HEK293 (cell line): Measurements from ENCODE around the gene CHRM5.

ENCODE experiments used
- CTCF ChIA-PET: fragments of 350-600 bp; formaldehyde crosslinking; extraction: SDS; loops from one replicate; lab custom pipeline; 2021; ENCODE audit warnings: antibody characterized with exemption; lab: Yijun Ruan, JAX
- POLR2A ChIA-PET: fragments of 300-600 bp; formaldehyde crosslinking; extraction: SDS; loops from one replicate; lab custom pipeline; 2020; ENCODE audit warnings: antibody characterized with exemption, inconsistent platforms; lab: Yijun Ruan, JAX
- H3K27ac ChIP-seq: fragments of 200-500 bp; sonication (Bioruptor generic); 2 replicates; pipeline ENCODE4 v1.5.1; 2014; ENCODE audit warnings: low read depth, low read length, control low read depth, inconsistent platforms; ENCODE audit errors: extremely low read depth
- H3K36me3 ChIP-seq, 2 experiments: fragments of 200-500 bp in 1 of 2; sonication (Bioruptor generic) in 1 of 2; 1 replicate in 1 of 2; 2 replicates in 1 of 2; pipeline ENCODE4 v1.5.1; 2014 to 2017; ENCODE audit warnings: inconsistent platforms in 2 of 2, low read length in 2 of 2; ENCODE audit not compliant: control insufficient read depth in 2 of 2, insufficient read depth in 1 of 2
- H3K4me1 ChIP-seq: fragments of 200-500 bp; sonication (Bioruptor generic); 2 replicates; pipeline ENCODE4 v1.5.1; 2014; ENCODE audit warnings: mild to moderate bottlenecking, low read length, inconsistent platforms; ENCODE audit not compliant: control insufficient read depth, insufficient read depth
- H3K4me3 ChIP-seq: 2 replicates; pipeline ENCODE4 v1.5.1; 2011; ENCODE audit warnings: low read depth, mild to moderate bottlenecking, control low read depth, low read length, moderate library complexity
- H3K9me3 ChIP-seq: fragments of 200-500 bp; sonication (Bioruptor generic); 2 replicates; pipeline ENCODE4 v1.5.1; 2014; ENCODE audit warnings: low read depth, low read length, inconsistent platforms; ENCODE audit not compliant: control insufficient read depth, insufficient read depth
- BCL11B ChIP-seq: fragments of 450-650 bp; formaldehyde crosslinking; IDR thresholded peaks from 2 replicates; pipeline ENCODE4 v1.5.1; 2016; ENCODE audit warnings: low read depth, missing biosample characterization, missing genetic modification characterization
- KLF8 ChIP-seq: fragments of 450-650 bp; formaldehyde crosslinking; IDR thresholded peaks from 2 replicates; pipeline ENCODE4 v1.5.1; 2016; ENCODE audit warnings: missing biosample characterization, missing genetic modification characterization
- KLF9 ChIP-seq: fragments of 450-650 bp; formaldehyde crosslinking; IDR thresholded peaks from 2 replicates; pipeline ENCODE4 v1.5.1; 2016; ENCODE audit warnings: missing biosample characterization, missing genetic modification characterization, low read depth
- PRDM1 ChIP-seq: fragments of 450-650 bp; formaldehyde crosslinking; IDR thresholded peaks from 2 replicates; pipeline ENCODE4; 2016; ENCODE audit warnings: missing biosample characterization, missing genetic modification characterization
- SP2 ChIP-seq: fragments of 450-650 bp; formaldehyde crosslinking; IDR thresholded peaks from 2 replicates; pipeline ENCODE4 v1.5.1; 2016; ENCODE audit warnings: missing biosample characterization, missing genetic modification characterization
- SP3 ChIP-seq: fragments of 450-650 bp; formaldehyde crosslinking; IDR thresholded peaks from 2 replicates; pipeline ENCODE4 v1.5.1; 2016; ENCODE audit warnings: missing biosample characterization, missing genetic modification characterization
- YY1 ChIP-seq: fragments of 450-650 bp; formaldehyde crosslinking; IDR thresholded peaks from 2 replicates; pipeline ENCODE4 v1.5.1; 2018; ENCODE audit warnings: missing biosample characterization, missing genetic modification characterization
- ZBTB7A ChIP-seq: fragments of 450-650 bp; formaldehyde crosslinking; IDR thresholded peaks from 2 replicates; pipeline ENCODE4 v1.5.1; 2016; ENCODE audit warnings: low read depth, missing biosample characterization, missing genetic modification characterization
- ZNF10 ChIP-seq: fragments of 450-650 bp; formaldehyde crosslinking; IDR thresholded peaks from 2 replicates; pipeline ENCODE4 v1.5.1; 2017; ENCODE audit warnings: missing biosample characterization, missing genetic modification characterization
- ZNF239 ChIP-seq: fragments of 450-650 bp; formaldehyde crosslinking; IDR thresholded peaks from 2 replicates; pipeline ENCODE4 v1.5.1; 2016; ENCODE audit warnings: missing biosample characterization, missing genetic modification characterization
- ZNF274 ChIP-seq, 2 experiments: fragments of 200-500 bp in 1 of 2; fragments of 450-650 bp in 1 of 2; sonication (Bioruptor generic) in 1 of 2; formaldehyde crosslinking in 1 of 2; IDR thresholded peaks; 2 replicates each; pipeline versions ENCODE4 v1.5.1 to v1.6.1; 2014 to 2016; ENCODE audit warnings: borderline replicate concordance in 1 of 2, inconsistent platforms in 1 of 2, low read length in 1 of 2, missing biosample characterization in 1 of 2, missing genetic modification characterization in 1 of 2
- ZNF302 ChIP-seq: fragments of 450-650 bp; formaldehyde crosslinking; IDR thresholded peaks from 2 replicates; pipeline ENCODE4 v1.5.1; 2016; ENCODE audit warnings: missing biosample characterization, missing genetic modification characterization, low read depth
- ZNF423 ChIP-seq: fragments of 450-650 bp; formaldehyde crosslinking; IDR thresholded peaks from 2 replicates; pipeline ENCODE4 v1.5.1; 2016; ENCODE audit warnings: missing biosample characterization, missing genetic modification characterization
- ZNF433 ChIP-seq: fragments of 450-650 bp; formaldehyde crosslinking; IDR thresholded peaks from 2 replicates; pipeline ENCODE4 v1.5.1; 2016; ENCODE audit warnings: missing biosample characterization, missing genetic modification characterization, low read depth
- ZNF521 ChIP-seq: fragments of 450-650 bp; formaldehyde crosslinking; IDR thresholded peaks from 2 replicates; pipeline ENCODE4 v1.5.1; 2017; ENCODE audit warnings: missing biosample characterization, mild to moderate bottlenecking, missing genetic modification characterization
- ZNF555 ChIP-seq: fragments of 450-650 bp; formaldehyde crosslinking; conservative IDR thresholded peaks from 2 replicates; pipeline ENCODE4 v1.5.1; 2017; ENCODE audit warnings: missing biosample characterization, mild to moderate bottlenecking, missing genetic modification characterization, inconsistent platforms
- ZNF560 ChIP-seq: fragments of 450-650 bp; formaldehyde crosslinking; IDR thresholded peaks from 2 replicates; pipeline ENCODE4 v1.5.1; 2017; ENCODE audit warnings: missing biosample characterization, missing genetic modification characterization, borderline replicate concordance
- ZNF571 ChIP-seq: fragments of 450-650 bp; formaldehyde crosslinking; IDR thresholded peaks from 2 replicates; pipeline ENCODE4 v1.5.0; 2017; ENCODE audit warnings: missing biosample characterization, missing genetic modification characterization
- ZNF585B ChIP-seq: fragments of 450-650 bp; formaldehyde crosslinking; IDR thresholded peaks from 2 replicates; pipeline ENCODE4 v1.5.1; 2016; ENCODE audit warnings: missing biosample characterization, missing genetic modification characterization
- ZNF624 ChIP-seq: fragments of 450-650 bp; formaldehyde crosslinking; IDR thresholded peaks from 2 replicates; pipeline ENCODE4 v1.5.1; 2017; ENCODE audit warnings: missing biosample characterization, missing genetic modification characterization
- ZNF629 ChIP-seq: fragments of 450-650 bp; formaldehyde crosslinking; IDR thresholded peaks from 2 replicates; pipeline ENCODE4 v1.5.1; 2017; ENCODE audit warnings: missing biosample characterization, missing genetic modification characterization
- ZNF747 ChIP-seq: fragments of 450-650 bp; formaldehyde crosslinking; IDR thresholded peaks from 2 replicates; pipeline ENCODE4 v1.5.1; 2016; ENCODE audit warnings: missing biosample characterization, missing genetic modification characterization
- ZNF768 ChIP-seq: fragments of 450-650 bp; formaldehyde crosslinking; IDR thresholded peaks from 2 replicates; pipeline ENCODE4 v1.5.1; 2018; ENCODE audit warnings: missing biosample characterization, mild to moderate bottlenecking, missing genetic modification characterization
- ZNF830 ChIP-seq: fragments of 450-650 bp; IDR thresholded peaks from 2 replicates; pipeline ENCODE4 v1.5.0; 2018; ENCODE audit warnings: missing biosample characterization, missing genetic modification characterization, low read depth, mild to moderate bottlenecking, moderate library complexity
- TF ChIP-seq, protein P1 (sequence below): fragments of 450-650 bp; formaldehyde crosslinking; IDR thresholded peaks from 2 replicates; pipeline ENCODE4 v1.5.1; 2016; ENCODE audit warnings: missing biosample characterization, missing genetic modification characterization
- TF ChIP-seq, protein P2 (sequence below): fragments of 450-650 bp; formaldehyde crosslinking; IDR thresholded peaks from 2 replicates; pipeline ENCODE4 v1.5.1; 2016; ENCODE audit warnings: missing biosample characterization, missing genetic modification characterization
- TF ChIP-seq, protein P3 (sequence below): fragments of 450-650 bp; formaldehyde crosslinking; IDR thresholded peaks from 2 replicates; pipeline ENCODE4 v1.5.1; 2017; ENCODE audit warnings: missing biosample characterization, missing genetic modification characterization
- TF ChIP-seq, protein P4 (sequence below): fragments of 450-650 bp; IDR thresholded peaks from 2 replicates; pipeline ENCODE4 v1.5.1; 2018; ENCODE audit warnings: missing biosample characterization, missing genetic modification characterization
- TF ChIP-seq, protein P5 (sequence below): fragments of 450-650 bp; formaldehyde crosslinking; IDR thresholded peaks from 2 replicates; pipeline ENCODE4 v1.5.1; 2017; ENCODE audit warnings: missing biosample characterization, missing genetic modification characterization
- TF ChIP-seq, protein P6 (sequence below): sonication (generic); formaldehyde crosslinking; IDR thresholded peaks from 2 replicates; pipeline ENCODE4 v1.8.1; 2022; ENCODE audit warnings: mild to moderate bottlenecking, moderate library complexity, missing genetic modification reagents

CHRM5 gene

DNA sequence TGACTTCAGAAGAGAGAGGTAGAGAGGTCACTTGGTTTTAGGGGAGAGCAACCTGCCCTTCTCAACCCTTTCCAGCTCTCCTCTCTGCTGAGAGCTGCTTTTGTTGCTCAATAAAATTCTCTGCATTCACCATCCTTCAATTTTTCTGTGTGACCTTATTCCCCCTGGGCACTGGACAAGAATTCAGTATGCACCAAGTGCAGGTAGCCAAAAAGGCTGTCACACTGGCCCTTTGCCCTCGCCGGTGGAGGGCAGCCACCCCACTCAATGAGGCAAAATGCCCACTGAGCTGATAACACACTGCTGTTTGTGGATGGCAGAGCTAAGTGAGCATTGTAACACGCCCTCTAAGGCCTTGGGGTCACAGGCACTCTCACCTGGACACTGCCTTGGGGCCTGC lies 146.4 kb downstream of the CHRM5 start:
- Histone ChIP-seq H3K36me3 (no peaks in the 10 kb centered on the region), H3K27ac (no peak overlapping the region), H3K9me3 (no peaks in the 10 kb centered on the region), H3K4me3 (no peak overlapping the region), H3K4me1 (no peaks in the 10 kb centered on the region)
- no peak for TF ChIP-seq ZNF571
- no peak for TF ChIP-seq ZNF433 (tag by site-specific recombination)
- TF ChIP-seq YY1 (tag by site-specific recombination), result no peak
- TF ChIP-seq, protein P1, sequence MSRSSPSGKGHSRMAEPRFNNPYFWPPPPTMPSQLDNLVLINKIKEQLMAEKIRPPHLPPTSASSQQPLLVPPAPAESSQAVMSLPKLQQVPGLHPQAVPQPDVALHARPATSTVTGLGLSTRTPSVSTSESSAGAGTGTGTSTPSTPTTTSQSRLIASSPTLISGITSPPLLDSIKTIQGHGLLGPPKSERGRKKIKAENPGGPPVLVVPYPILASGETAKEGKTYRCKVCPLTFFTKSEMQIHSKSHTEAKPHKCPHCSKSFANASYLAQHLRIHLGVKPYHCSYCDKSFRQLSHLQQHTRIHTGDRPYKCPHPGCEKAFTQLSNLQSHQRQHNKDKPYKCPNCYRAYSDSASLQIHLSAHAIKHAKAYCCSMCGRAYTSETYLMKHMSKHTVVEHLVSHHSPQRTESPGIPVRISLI, result no peak
- TF ChIP-seq PRDM1 (tag by site-specific recombination), result no peak
- TF ChIP-seq BCL11B (tag by site-specific recombination), result no peak
- TF ChIP-seq, protein P2, sequence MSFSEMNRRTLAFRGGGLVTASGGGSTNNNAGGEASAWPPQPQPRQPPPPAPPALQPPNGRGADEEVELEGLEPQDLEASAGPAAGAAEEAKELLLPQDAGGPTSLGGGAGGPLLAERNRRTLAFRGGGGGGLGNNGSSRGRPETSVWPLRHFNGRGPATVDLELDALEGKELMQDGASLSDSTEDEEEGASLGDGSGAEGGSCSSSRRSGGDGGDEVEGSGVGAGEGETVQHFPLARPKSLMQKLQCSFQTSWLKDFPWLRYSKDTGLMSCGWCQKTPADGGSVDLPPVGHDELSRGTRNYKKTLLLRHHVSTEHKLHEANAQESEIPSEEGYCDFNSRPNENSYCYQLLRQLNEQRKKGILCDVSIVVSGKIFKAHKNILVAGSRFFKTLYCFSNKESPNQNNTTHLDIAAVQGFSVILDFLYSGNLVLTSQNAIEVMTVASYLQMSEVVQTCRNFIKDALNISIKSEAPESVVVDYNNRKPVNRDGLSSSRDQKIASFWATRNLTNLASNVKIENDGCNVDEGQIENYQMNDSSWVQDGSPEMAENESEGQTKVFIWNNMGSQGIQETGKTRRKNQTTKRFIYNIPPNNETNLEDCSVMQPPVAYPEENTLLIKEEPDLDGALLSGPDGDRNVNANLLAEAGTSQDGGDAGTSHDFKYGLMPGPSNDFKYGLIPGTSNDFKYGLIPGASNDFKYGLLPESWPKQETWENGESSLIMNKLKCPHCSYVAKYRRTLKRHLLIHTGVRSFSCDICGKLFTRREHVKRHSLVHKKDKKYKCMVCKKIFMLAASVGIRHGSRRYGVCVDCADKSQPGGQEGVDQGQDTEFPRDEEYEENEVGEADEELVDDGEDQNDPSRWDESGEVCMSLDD (tag by site-specific recombination), result no peak
- TF ChIP-seq ZNF830 (tag by site-specific recombination), result no peak
- TF ChIP-seq ZNF274 (IDR thresholded peaks at IDR 0.05; ENCODE audit: low read length), result no peak
- no peak for TF ChIP-seq ZNF274 (tag by site-specific recombination; IDR thresholded peaks at IDR 0.05; ENCODE audit: borderline replicate concordance)
- TF ChIP-seq ZNF624, result no peak
- TF ChIP-seq ZNF521 (tag by site-specific recombination), result no peak
- no peak for TF ChIP-seq KLF9 (tag by site-specific recombination)
- no peak for TF ChIP-seq ZNF560 (tag by site-specific recombination)
- TF ChIP-seq, protein P3, sequence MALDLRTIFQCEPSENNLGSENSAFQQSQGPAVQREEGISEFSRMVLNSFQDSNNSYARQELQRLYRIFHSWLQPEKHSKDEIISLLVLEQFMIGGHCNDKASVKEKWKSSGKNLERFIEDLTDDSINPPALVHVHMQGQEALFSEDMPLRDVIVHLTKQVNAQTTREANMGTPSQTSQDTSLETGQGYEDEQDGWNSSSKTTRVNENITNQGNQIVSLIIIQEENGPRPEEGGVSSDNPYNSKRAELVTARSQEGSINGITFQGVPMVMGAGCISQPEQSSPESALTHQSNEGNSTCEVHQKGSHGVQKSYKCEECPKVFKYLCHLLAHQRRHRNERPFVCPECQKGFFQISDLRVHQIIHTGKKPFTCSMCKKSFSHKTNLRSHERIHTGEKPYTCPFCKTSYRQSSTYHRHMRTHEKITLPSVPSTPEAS, result no peak
- no peak for TF ChIP-seq ZNF585B
- TF ChIP-seq ZNF555, result no peak
- no peak for TF ChIP-seq SP2
- no peak for TF ChIP-seq ZNF747
- ChIA-PET CTCF (interaction anchor here (0.9 kb wide), 1 partner anchor 95 kb away, joined by 3 read pairs; the partner anchor contains the start of gene KATNBL1), POLR2A (no interaction called here)

DNA sequence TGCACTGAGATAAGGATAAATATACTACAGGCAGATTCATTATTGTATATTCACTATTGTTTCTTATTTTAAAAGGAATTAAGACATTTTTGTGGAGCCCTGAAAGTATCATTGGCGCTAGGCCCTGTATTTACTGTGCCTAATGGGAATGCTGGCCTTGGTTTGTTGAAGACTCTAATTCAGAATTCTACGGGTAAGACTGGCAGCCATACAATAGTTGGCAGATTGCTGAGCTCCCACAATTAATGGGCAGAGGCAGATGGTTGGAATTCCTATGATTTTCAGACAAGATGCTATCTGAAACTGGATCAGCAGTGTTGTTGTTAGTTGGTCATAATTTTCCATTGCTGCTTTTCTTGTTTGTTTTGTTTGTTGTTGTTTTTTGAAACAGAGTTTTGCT lies 148.3 kb downstream of the CHRM5 start:
- Histone ChIP-seq H3K4me1 (no peaks in the 10 kb centered on the region), H3K9me3 (no peaks in the 10 kb centered on the region), H3K36me3 (no peaks in the 10 kb centered on the region), H3K27ac (no peak overlapping the region), H3K4me3 (no peak overlapping the region)
- CTCF ChIA-PET, result no interaction called here
- POLR2A ChIA-PET, result no interaction called here
- no peak for TF ChIP-seq ZNF10
- TF ChIP-seq SP3 (tag by site-specific recombination), result no peak
- TF ChIP-seq, protein P4, sequence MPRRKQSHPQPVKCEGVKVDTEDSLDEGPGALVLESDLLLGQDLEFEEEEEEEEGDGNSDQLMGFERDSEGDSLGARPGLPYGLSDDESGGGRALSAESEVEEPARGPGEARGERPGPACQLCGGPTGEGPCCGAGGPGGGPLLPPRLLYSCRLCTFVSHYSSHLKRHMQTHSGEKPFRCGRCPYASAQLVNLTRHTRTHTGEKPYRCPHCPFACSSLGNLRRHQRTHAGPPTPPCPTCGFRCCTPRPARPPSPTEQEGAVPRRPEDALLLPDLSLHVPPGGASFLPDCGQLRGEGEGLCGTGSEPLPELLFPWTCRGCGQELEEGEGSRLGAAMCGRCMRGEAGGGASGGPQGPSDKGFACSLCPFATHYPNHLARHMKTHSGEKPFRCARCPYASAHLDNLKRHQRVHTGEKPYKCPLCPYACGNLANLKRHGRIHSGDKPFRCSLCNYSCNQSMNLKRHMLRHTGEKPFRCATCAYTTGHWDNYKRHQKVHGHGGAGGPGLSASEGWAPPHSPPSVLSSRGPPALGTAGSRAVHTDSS (tag by site-specific recombination), result no peak
- TF ChIP-seq ZNF768 (tag by site-specific recombination), result no peak
- TF ChIP-seq ZBTB7A (tag by site-specific recombination), result no peak
- no peak for TF ChIP-seq ZNF629 (tag by site-specific recombination)
- TF ChIP-seq ZNF423 (tag by site-specific recombination), result no peak
- TF ChIP-seq, protein P5, sequence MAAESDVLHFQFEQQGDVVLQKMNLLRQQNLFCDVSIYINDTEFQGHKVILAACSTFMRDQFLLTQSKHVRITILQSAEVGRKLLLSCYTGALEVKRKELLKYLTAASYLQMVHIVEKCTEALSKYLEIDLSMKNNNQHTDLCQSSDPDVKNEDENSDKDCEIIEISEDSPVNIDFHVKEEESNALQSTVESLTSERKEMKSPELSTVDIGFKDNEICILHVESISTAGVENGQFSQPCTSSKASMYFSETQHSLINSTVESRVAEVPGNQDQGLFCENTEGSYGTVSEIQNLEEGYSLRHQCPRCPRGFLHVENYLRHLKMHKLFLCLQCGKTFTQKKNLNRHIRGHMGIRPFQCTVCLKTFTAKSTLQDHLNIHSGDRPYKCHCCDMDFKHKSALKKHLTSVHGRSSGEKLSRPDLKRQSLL (tag by site-specific recombination), result no peak
- TF ChIP-seq KLF8 (tag by site-specific recombination), result no peak
- no peak for TF ChIP-seq ZNF239 (tag by site-specific recombination)
- TF ChIP-seq, protein P6, sequence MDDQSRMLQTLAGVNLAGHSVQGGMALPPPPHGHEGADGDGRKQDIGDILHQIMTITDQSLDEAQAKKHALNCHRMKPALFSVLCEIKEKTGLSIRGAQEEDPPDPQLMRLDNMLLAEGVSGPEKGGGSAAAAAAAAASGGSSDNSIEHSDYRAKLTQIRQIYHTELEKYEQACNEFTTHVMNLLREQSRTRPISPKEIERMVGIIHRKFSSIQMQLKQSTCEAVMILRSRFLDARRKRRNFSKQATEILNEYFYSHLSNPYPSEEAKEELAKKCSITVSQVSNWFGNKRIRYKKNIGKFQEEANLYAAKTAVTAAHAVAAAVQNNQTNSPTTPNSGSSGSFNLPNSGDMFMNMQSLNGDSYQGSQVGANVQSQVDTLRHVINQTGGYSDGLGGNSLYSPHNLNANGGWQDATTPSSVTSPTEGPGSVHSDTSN (CRISPR knock-in tag), result no peak
- no peak for TF ChIP-seq ZNF302 (tag by site-specific recombination)
